GM23338 (cell line): Measurements from ENCODE around the gene PCDHA8. TPM values are rescaled to one million over a fixed set of nuclear protein-coding genes. Genes with fewer than 3 reads are reported as not detected.

ENCODE experiments used
- ATAC-seq: fragments of 200-7000 bp; cut with Tn5 transposase; 3 replicates; pipeline ENCODE4 v1.9.1; 2020
- DNase-seq: peaks from one replicate; pipeline ENCODE4 v3.0.0-alpha.2; 2015; ENCODE audit warnings: low spot score
- H2AFZ ChIP-seq: fragments of 200-600 bp; sonication (generic); 2 replicates; pipeline ENCODE4 v1.8.0; 2016; ENCODE audit warnings: antibody characterized with exemption, mild to moderate bottlenecking, moderate library complexity
- H3F3A ChIP-seq: fragments of 200-600 bp; sonication (generic); replicated peaks from 2 replicates; pipeline ENCODE4 v1.8.0; 2017; ENCODE audit warnings: antibody characterized with exemption, mixed run types, low read depth
- H3K27ac ChIP-seq: fragments of 200-600 bp; sonication (generic); 2 replicates; pipeline ENCODE4 v1.6.1; 2016; ENCODE audit warnings: low read depth
- H3K27me3 ChIP-seq: fragments of 200-600 bp; sonication (generic); 2 replicates; pipeline ENCODE4 v1.8.0; 2016; ENCODE audit warnings: mild to moderate bottlenecking, mixed run types, moderate library complexity; ENCODE audit not compliant: insufficient read depth
- H3K36me3 ChIP-seq: fragments of 200-600 bp; sonication (generic); 2 replicates; pipeline ENCODE4 v1.8.0; 2016; ENCODE audit warnings: mild to moderate bottlenecking; ENCODE audit not compliant: insufficient read depth
- H3K4me1 ChIP-seq: fragments of 200-600 bp; sonication (generic); 2 replicates; pipeline ENCODE4 v1.8.0; 2016; ENCODE audit warnings: mild to moderate bottlenecking, moderate library complexity; ENCODE audit not compliant: insufficient read depth
- H3K4me2 ChIP-seq: fragments of 200-600 bp; sonication (generic); 2 replicates; pipeline ENCODE4 v1.7.1; 2017; ENCODE audit warnings: mixed run types
- H3K4me3 ChIP-seq: fragments of 200-600 bp; sonication (generic); 2 replicates; pipeline ENCODE4 v1.6.1; 2016; ENCODE audit warnings: mixed run types
- H3K79me2 ChIP-seq: fragments of 200-600 bp; sonication (generic); replicated peaks from 2 replicates; pipeline ENCODE4 v1.8.0; 2017; ENCODE audit warnings: mild to moderate bottlenecking; ENCODE audit not compliant: insufficient read depth
- H3K9me2 ChIP-seq: fragments of 200-600 bp; sonication (generic); 2 replicates; pipeline ENCODE4 v1.8.0; 2017; ENCODE audit not compliant: insufficient read depth
- H4K20me1 ChIP-seq: fragments of 200-600 bp; sonication (generic); replicated peaks from 2 replicates; pipeline ENCODE4 v1.8.0; 2017; ENCODE audit warnings: mild to moderate bottlenecking; ENCODE audit not compliant: insufficient read depth
- H3K27ac Mint-ChIP-seq: 2 replicates; pipeline ENCODE4 v1.8.0; 2020; ENCODE audit warnings: inconsistent platforms, mild to moderate bottlenecking, moderate library complexity, mixed read lengths
- H3K27me3 Mint-ChIP-seq: 3 replicates; pipeline ENCODE4 v1.8.0; 2022; ENCODE audit warnings: low read depth, mild to moderate bottlenecking, moderate library complexity, mixed read lengths, inconsistent platforms; ENCODE audit not compliant: insufficient read depth, poor library complexity
- H3K36me3 Mint-ChIP-seq: 3 replicates; pipeline ENCODE4 v1.8.0; 2021; ENCODE audit warnings: low read depth, mild to moderate bottlenecking, inconsistent platforms, moderate library complexity, mixed read lengths
- H3K4me1 Mint-ChIP-seq: 3 replicates; pipeline ENCODE4 v1.8.0; 2020; ENCODE audit warnings: mild to moderate bottlenecking, inconsistent platforms, mixed read lengths
- H3K4me3 Mint-ChIP-seq: 3 replicates; pipeline ENCODE4 v1.8.0; 2021; ENCODE audit warnings: moderate library complexity, mild to moderate bottlenecking, inconsistent platforms, mixed read lengths
- H3K9me3 Mint-ChIP-seq: 3 replicates; pipeline ENCODE4 v1.8.0; 2020; ENCODE audit warnings: moderate library complexity, mild to moderate bottlenecking, inconsistent platforms, mixed read lengths
- CREB1 ChIP-seq: fragments of 250-450 bp; sonication (Bioruptor Pico); IDR thresholded peaks from 2 replicates; pipeline ENCODE4 v1.5.0; 2020; ENCODE audit warnings: low read depth, mild to moderate bottlenecking, moderate library complexity
- EZH2 ChIP-seq: fragments of 200-600 bp; sonication (generic); IDR thresholded peaks from one replicate; pipeline ENCODE4 v1.8.0; 2017; ENCODE audit warnings: antibody characterized with exemption, mild to moderate bottlenecking, low read depth; ENCODE audit not compliant: unreplicated experiment
- EZH2phosphoT487 ChIP-seq: fragments of 200-600 bp; sonication (generic); IDR thresholded peaks from one replicate; pipeline ENCODE4 v1.8.1; 2018; ENCODE audit warnings: antibody characterized with exemption; ENCODE audit not compliant: unreplicated experiment
- JUNB ChIP-seq: IDR thresholded peaks from one replicate; pipeline ENCODE4 v1.6.1; 2016; ENCODE audit warnings: antibody characterized with exemption; ENCODE audit not compliant: unreplicated experiment
- NANOG ChIP-seq: IDR thresholded peaks from 2 replicates; pipeline ENCODE4 v1.6.1; 2016; ENCODE audit warnings: antibody characterized with exemption, borderline replicate concordance
- POLR2AphosphoS5 ChIP-seq: IDR thresholded peaks from 2 replicates; pipeline ENCODE4 v1.6.1; 2016; ENCODE audit warnings: antibody characterized with exemption, low read depth
- ZNF114 ChIP-seq: fragments of 250-450 bp; sonication (Bioruptor Pico); IDR thresholded peaks from 2 replicates; pipeline ENCODE4 v1.5.0; 2020; ENCODE audit warnings: mild to moderate bottlenecking, moderate library complexity
- polyA plus RNA-seq: library from polyadenylated mRNA; unstranded; fragments of >200 nt; fragmentation: Nextera tagmentation; extraction: Ambion mirVana; gene quantifications from 2 replicates; pipeline ENCODE4 v1.2.1, GENCODE V29; 2016
- total RNA-seq: library from RNA; depleted of rRNA; stranded (reverse); fragments of >200 nt; shearing (Covaris generic); gene quantifications from 2 replicates; pipeline ENCODE4 v1.2.3, GENCODE V29; 2014
- TF ChIP-seq, protein P1 (sequence below): IDR thresholded peaks from 2 replicates; pipeline ENCODE4 v1.6.1; 2016; ENCODE audit warnings: antibody characterized with exemption
- TF ChIP-seq, protein P2 (sequence below): IDR thresholded peaks from one replicate; pipeline ENCODE4 v1.6.1; 2018; ENCODE audit warnings: antibody characterized with exemption; ENCODE audit not compliant: unreplicated experiment
- TF ChIP-seq, protein P3 (sequence below): fragments of 250-450 bp; sonication (Bioruptor Pico); IDR thresholded peaks from 2 replicates; pipeline ENCODE4 v1.5.0; 2020; ENCODE audit warnings: mild to moderate bottlenecking, moderate library complexity
- TF ChIP-seq, protein P4 (sequence below), 2 experiments: fragments of 200-600 bp in 1 of 2; sonication (generic) in 1 of 2; conservative IDR thresholded peaks; 2 replicates each; pipeline versions ENCODE4 v1.5.1 to v1.6.1; 2016 to 2017; ENCODE audit warnings: antibody characterized with exemption in 2 of 2, low read depth in 2 of 2, mild to moderate bottlenecking in 2 of 2, moderate library complexity in 1 of 2

PCDHA8 gene
- total and polyA plus RNA-seq, 2 experiments from 2014 or later, result 0.86 to 3.1 TPM

DNA sequence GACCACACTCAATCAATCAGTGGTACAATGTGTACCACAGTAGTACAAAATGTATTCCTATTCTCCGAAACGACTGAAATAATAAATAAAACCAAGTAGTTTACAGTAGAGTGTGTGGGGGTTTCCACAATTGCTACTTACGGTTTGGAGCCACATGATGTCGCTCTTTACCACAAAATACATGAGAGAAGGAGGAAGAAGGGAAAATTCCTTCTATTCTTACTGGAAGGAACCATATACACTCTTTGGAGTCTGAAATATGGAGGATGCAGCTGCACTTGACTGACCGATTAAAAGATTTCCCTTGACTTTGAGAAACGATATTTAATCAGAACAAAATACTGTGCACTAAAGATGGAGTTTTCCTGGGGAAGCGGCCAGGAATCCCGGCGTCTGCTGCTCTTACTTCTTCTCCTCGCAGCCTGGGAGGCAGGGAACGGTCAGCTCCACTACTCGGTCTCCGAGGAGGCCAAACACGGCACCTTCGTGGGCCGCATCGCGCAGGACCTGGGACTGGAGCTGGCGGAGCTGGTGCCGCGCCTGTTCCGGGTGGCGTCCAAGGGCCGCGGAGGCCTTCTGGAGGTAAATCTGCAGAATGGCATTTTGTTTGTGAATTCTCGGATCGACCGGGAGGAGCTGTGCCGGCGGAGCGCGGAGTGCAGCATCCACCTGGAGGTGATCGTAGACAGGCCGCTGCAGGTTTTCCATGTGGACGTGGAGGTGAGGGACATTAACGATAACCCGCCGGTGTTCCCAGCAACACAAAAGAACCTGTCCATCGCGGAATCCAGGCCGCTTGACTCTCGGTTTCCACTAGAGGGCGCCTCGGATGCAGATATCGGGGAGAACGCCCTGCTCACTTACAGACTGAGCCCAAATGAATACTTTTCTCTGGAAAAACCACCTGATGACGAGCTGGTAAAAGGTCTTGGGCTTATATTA is 33.9 kb upstream of the PCDHA8 start, which contains the start of gene PCDHA4:
PCDHA4 (plus strand) TSS at position 235 of the 942 bp plus-strand sequence.
- peak within 1 kb of the TSS; percentile 80 for H3K27ac Mint-ChIP-seq
- Histone ChIP-seq H3K4me3 (peak within 1 kb of the TSS; percentile 72), H3K4me2 (peak within 1 kb of the TSS; percentile 79), H4K20me1 (no peaks in the 10 kb centered on the region), H3K27me3 (no peaks in the 10 kb centered on the region), H3K27ac (no peak within 1 kb of the TSS), H3K36me3 (no peaks in the 10 kb centered on the region), H2AFZ (peak within 1 kb of the TSS; percentile 90), H3K79me2 (no peaks in the 10 kb centered on the region), H3K9me2 (no peaks in the 10 kb centered on the region), H3F3A (no peaks in the 10 kb centered on the region), H3K4me1 (0 out of 2 replicates have a peak, but pooled peaks cover 3% of the 10 kb centered on the region)
- ATAC-seq (peak; percentile 95), DNase-seq (peak; percentile 88)
- peaks cover 15% of the 10 kb centered on the region for H3K9me3 Mint-ChIP-seq
- peaks cover 7% of the 10 kb centered on the region for H3K4me1 Mint-ChIP-seq
- H3K4me3 Mint-ChIP-seq, result peak within 1 kb of the TSS; percentile 93
- no peaks in the 10 kb centered on the region for H3K27me3 Mint-ChIP-seq
- H3K36me3 Mint-ChIP-seq, result peaks cover 37% of the 10 kb centered on the region
- TF ChIP-seq CREB1 (CRISPR knock-in tag) (no peak), NANOG (no peak), ZNF114 (CRISPR knock-in tag) (no peak), EZH2phosphoT487 (no peak), EZH2 (no peak), JUNB (no peak), POLR2AphosphoS5 (peak; percentile 42; the same call in 1 of the 2 replicates)
- TF ChIP-seq, protein P1, sequence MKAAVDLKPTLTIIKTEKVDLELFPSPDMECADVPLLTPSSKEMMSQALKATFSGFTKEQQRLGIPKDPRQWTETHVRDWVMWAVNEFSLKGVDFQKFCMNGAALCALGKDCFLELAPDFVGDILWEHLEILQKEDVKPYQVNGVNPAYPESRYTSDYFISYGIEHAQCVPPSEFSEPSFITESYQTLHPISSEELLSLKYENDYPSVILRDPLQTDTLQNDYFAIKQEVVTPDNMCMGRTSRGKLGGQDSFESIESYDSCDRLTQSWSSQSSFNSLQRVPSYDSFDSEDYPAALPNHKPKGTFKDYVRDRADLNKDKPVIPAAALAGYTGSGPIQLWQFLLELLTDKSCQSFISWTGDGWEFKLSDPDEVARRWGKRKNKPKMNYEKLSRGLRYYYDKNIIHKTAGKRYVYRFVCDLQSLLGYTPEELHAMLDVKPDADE, result no peak
- TF ChIP-seq, protein P2, sequence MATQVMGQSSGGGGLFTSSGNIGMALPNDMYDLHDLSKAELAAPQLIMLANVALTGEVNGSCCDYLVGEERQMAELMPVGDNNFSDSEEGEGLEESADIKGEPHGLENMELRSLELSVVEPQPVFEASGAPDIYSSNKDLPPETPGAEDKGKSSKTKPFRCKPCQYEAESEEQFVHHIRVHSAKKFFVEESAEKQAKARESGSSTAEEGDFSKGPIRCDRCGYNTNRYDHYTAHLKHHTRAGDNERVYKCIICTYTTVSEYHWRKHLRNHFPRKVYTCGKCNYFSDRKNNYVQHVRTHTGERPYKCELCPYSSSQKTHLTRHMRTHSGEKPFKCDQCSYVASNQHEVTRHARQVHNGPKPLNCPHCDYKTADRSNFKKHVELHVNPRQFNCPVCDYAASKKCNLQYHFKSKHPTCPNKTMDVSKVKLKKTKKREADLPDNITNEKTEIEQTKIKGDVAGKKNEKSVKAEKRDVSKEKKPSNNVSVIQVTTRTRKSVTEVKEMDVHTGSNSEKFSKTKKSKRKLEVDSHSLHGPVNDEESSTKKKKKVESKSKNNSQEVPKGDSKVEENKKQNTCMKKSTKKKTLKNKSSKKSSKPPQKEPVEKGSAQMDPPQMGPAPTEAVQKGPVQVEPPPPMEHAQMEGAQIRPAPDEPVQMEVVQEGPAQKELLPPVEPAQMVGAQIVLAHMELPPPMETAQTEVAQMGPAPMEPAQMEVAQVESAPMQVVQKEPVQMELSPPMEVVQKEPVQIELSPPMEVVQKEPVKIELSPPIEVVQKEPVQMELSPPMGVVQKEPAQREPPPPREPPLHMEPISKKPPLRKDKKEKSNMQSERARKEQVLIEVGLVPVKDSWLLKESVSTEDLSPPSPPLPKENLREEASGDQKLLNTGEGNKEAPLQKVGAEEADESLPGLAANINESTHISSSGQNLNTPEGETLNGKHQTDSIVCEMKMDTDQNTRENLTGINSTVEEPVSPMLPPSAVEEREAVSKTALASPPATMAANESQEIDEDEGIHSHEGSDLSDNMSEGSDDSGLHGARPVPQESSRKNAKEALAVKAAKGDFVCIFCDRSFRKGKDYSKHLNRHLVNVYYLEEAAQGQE, result no peak
- TF ChIP-seq, protein P3, sequence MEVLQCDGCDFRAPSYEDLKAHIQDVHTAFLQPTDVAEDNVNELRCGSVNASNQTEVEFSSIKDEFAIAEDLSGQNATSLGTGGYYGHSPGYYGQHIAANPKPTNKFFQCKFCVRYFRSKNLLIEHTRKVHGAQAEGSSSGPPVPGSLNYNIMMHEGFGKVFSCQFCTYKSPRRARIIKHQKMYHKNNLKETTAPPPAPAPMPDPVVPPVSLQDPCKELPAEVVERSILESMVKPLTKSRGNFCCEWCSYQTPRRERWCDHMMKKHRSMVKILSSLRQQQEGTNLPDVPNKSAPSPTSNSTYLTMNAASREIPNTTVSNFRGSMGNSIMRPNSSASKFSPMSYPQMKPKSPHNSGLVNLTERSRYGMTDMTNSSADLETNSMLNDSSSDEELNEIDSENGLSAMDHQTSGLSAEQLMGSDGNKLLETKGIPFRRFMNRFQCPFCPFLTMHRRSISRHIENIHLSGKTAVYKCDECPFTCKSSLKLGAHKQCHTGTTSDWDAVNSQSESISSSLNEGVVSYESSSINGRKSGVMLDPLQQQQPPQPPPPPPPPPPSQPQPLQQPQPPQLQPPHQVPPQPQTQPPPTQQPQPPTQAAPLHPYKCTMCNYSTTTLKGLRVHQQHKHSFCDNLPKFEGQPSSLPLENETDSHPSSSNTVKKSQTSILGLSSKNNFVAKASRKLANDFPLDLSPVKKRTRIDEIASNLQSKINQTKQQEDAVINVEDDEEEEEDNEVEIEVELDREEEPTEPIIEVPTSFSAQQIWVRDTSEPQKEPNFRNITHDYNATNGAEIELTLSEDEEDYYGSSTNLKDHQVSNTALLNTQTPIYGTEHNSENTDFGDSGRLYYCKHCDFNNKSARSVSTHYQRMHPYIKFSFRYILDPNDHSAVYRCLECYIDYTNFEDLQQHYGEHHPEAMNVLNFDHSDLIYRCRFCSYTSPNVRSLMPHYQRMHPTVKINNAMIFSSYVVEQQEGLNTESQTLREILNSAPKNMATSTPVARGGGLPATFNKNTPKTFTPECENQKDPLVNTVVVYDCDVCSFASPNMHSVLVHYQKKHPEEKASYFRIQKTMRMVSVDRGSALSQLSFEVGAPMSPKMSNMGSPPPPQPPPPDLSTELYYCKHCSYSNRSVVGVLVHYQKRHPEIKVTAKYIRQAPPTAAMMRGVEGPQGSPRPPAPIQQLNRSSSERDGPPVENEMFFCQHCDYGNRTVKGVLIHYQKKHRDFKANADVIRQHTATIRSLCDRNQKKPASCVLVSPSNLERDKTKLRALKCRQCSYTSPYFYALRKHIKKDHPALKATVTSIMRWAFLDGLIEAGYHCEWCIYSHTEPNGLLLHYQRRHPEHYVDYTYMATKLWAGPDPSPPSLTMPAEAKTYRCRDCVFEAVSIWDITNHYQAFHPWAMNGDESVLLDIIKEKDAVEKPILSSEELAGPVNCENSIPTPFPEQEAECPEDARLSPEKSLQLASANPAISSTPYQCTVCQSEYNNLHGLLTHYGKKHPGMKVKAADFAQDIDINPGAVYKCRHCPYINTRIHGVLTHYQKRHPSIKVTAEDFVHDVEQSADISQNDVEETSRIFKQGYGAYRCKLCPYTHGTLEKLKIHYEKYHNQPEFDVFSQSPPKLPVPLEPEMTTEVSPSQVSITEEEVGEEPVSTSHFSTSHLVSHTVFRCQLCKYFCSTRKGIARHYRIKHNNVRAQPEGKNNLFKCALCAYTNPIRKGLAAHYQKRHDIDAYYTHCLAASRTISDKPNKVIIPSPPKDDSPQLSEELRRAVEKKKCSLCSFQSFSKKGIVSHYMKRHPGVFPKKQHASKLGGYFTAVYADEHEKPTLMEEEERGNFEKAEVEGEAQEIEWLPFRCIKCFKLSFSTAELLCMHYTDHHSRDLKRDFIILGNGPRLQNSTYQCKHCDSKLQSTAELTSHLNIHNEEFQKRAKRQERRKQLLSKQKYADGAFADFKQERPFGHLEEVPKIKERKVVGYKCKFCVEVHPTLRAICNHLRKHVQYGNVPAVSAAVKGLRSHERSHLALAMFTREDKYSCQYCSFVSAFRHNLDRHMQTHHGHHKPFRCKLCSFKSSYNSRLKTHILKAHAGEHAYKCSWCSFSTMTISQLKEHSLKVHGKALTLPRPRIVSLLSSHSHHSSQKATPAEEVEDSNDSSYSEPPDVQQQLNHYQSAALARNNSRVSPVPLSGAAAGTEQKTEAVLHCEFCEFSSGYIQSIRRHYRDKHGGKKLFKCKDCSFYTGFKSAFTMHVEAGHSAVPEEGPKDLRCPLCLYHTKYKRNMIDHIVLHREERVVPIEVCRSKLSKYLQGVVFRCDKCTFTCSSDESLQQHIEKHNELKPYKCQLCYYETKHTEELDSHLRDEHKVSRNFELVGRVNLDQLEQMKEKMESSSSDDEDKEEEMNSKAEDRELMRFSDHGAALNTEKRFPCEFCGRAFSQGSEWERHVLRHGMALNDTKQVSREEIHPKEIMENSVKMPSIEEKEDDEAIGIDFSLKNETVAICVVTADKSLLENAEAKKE (CRISPR knock-in tag), result no peak
- TF ChIP-seq, protein P4, sequence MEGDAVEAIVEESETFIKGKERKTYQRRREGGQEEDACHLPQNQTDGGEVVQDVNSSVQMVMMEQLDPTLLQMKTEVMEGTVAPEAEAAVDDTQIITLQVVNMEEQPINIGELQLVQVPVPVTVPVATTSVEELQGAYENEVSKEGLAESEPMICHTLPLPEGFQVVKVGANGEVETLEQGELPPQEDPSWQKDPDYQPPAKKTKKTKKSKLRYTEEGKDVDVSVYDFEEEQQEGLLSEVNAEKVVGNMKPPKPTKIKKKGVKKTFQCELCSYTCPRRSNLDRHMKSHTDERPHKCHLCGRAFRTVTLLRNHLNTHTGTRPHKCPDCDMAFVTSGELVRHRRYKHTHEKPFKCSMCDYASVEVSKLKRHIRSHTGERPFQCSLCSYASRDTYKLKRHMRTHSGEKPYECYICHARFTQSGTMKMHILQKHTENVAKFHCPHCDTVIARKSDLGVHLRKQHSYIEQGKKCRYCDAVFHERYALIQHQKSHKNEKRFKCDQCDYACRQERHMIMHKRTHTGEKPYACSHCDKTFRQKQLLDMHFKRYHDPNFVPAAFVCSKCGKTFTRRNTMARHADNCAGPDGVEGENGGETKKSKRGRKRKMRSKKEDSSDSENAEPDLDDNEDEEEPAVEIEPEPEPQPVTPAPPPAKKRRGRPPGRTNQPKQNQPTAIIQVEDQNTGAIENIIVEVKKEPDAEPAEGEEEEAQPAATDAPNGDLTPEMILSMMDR (conservative IDR thresholded peaks at IDR 0.05; ENCODE audit: low read depth in 2 of 2), result peak; percentile 83 to 84
